Stimulated activated naive CD8-positive, alpha-beta T cell treated with anti-CD3 and anti-CD28 coated beads, Interleukin-15, Interleukin-2, amounts not matched to agents 100 U/mL and 50 U/mL, for 24 hours (primary cell): Measurements from ENCODE around the gene TMEM178B.
"Not testable (repeated sequence)": the region's sequence is repeated elsewhere in the genome, so short reads cannot be mapped to it uniquely, and the experiment has no call there.

ENCODE experiments used
- ATAC-seq: fragments of 150-1000 bp; cut with Tn5 transposase; one replicate; pipeline ENCODE4 v1.10.0; 2021
- DNase-seq: peaks from one replicate; pipeline ENCODE4 v3.0.0; 2021

Gene TMEM178B

GRCh38 chr7:141313896-141314295 lies 240.0 kb downstream of the TMEM178B start:
- DNase-seq (no peak), ATAC-seq (no peak)

- no peak for ATAC-seq
- no peak for DNase-seq
These were observed 243.2 kb downstream of the TMEM178B start for GRCh38 chr7:141317033-141317585.

GRCh38 chr7:141320287-141320686 lies 246.4 kb downstream of the TMEM178B start:
- DNase-seq (no peak), ATAC-seq (peak; percentile 55)

GRCh38 chr7:141322383-141322782 lies 248.5 kb downstream of the TMEM178B start:
- ATAC-seq: no peak
- DNase-seq: no peak

GRCh38 chr7:141323826-141324225 lies 250.0 kb downstream of the TMEM178B start:
- no peak for ATAC-seq
- DNase-seq: no peak

GRCh38 chr7:141324870-141325269 lies 251.0 kb downstream of the TMEM178B start:
- ATAC-seq (no peak), DNase-seq (no peak)

GRCh38 chr7:141325275-141325674 lies 251.4 kb downstream of the TMEM178B start:
- ATAC-seq: no peak

GRCh38 chr7:141328290-141328689 lies 254.4 kb downstream of the TMEM178B start:
- no peak for ATAC-seq
- DNase-seq: no peak

More at GRCh38 chr7:141325275-141325674, 251.4 kb downstream of the TMEM178B start:
- DNase-seq: no peak

- DNase-seq, ATAC-seq: not testable (repeated sequence)
These were observed 256.4 kb downstream of the TMEM178B start for GRCh38 chr7:141330285-141330684.

- DNase-seq: no peak
- no peak for ATAC-seq
These were observed 259.6 kb downstream of the TMEM178B start for GRCh38 chr7:141333459-141333858.

GRCh38 chr7:141335164-141335563 lies 261.3 kb downstream of the TMEM178B start:
- DNase-seq (no peak), ATAC-seq (no peak)

GRCh38 chr7:141339603-141340002 lies 265.7 kb downstream of the TMEM178B start:
- no peak for DNase-seq
- no peak for ATAC-seq

- ATAC-seq (no peak), DNase-seq (no peak)
These were observed 267.1 kb downstream of the TMEM178B start for GRCh38 chr7:141340991-141341390.

- ATAC-seq: no peak
These were observed 269.0 kb downstream of the TMEM178B start for GRCh38 chr7:141342621-141343408.

GRCh38 chr7:141344153-141344935 lies 270.5 kb downstream of the TMEM178B start:
- ATAC-seq (no peak), DNase-seq (no peak)

More at GRCh38 chr7:141342621-141343408, 269.0 kb downstream of the TMEM178B start:
- DNase-seq: no peak

GRCh38 chr7:141348728-141349127 lies 274.9 kb downstream of the TMEM178B start:
- ATAC-seq: no peak

GRCh38 chr7:141349338-141349737 lies 275.5 kb downstream of the TMEM178B start:
- DNase-seq (no peak), ATAC-seq (no peak)

More at GRCh38 chr7:141348728-141349127, 274.9 kb downstream of the TMEM178B start:
- no peak for DNase-seq

GRCh38 chr7:141349804-141350203 lies 275.9 kb downstream of the TMEM178B start:
- ATAC-seq: no peak

GRCh38 chr7:141351175-141351574 lies 277.3 kb downstream of the TMEM178B start:
- DNase-seq (no peak), ATAC-seq (no peak)

More at GRCh38 chr7:141349804-141350203, 275.9 kb downstream of the TMEM178B start:
- DNase-seq: no peak

- ATAC-seq (no peak), DNase-seq (no peak)
These were observed 279.1 kb downstream of the TMEM178B start for GRCh38 chr7:141352955-141353354.

GRCh38 chr7:141354251-141354650 lies 280.4 kb downstream of the TMEM178B start:
- DNase-seq (no peak), ATAC-seq (no peak)

GRCh38 chr7:141355032-141355431 lies 281.2 kb downstream of the TMEM178B start:
- ATAC-seq (no peak), DNase-seq (no peak)

- ATAC-seq (no peak), DNase-seq (no peak)
These were observed 282.3 kb downstream of the TMEM178B start for GRCh38 chr7:141356161-141356560.
